Activated T-helper 1 cell treated with anti-CD3 and anti-CD28 coated beads, Interleukin-2, amount 50 U/mL, for 16 hours (primary cell): ENCODE results near the gene DNAJA3.
A peak's percentile ranks its signal among the peaks of the same experiment; 100 is the strongest.

Experiments
- DNase-seq, 2 donors: peaks; one replicate each; pipeline ENCODE4 v3.0.0-alpha.2; 2020; ENCODE audit warnings: low read depth in 1 of 2, low spot score in 1 of 2

The DNAJA3 gene

DNA sequence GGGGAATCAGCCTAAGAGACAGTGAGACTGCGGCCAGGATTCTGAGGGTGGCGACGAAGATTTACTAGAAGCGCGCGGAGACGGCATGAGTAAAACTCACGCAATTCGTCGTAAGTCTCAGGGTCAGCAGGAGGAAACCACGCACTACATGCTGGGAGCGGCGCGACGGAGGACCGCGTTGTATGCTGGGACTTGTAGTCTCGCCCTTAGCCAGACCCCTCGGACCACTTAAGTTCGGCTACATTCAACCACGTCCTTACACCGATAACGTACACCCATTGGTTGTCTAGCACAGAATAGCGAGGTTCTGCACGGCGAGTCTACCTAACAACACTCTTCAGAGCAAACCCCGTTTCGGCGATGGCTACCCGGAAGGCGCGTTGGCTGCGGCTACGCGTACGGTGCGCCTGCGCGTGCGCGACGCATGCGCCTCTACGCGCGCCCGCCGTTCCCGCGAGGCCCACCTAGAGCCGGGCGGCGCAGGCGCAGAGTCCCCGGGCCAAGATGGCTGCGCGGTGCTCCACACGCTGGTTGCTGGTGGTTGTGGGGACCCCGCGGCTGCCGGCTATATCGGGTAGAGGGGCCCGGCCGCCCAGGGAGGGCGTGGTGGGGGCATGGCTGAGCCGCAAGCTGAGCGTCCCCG lies at the start of gene DNAJA3:
Gene DNAJA3, plus strand, starts transcription at position 491 of the 643 bp plus-strand sequence. Its CDS starts 14 bp downstream, at position 505.
- peak; percentile 80 to 90 for DNase-seq

DNA sequence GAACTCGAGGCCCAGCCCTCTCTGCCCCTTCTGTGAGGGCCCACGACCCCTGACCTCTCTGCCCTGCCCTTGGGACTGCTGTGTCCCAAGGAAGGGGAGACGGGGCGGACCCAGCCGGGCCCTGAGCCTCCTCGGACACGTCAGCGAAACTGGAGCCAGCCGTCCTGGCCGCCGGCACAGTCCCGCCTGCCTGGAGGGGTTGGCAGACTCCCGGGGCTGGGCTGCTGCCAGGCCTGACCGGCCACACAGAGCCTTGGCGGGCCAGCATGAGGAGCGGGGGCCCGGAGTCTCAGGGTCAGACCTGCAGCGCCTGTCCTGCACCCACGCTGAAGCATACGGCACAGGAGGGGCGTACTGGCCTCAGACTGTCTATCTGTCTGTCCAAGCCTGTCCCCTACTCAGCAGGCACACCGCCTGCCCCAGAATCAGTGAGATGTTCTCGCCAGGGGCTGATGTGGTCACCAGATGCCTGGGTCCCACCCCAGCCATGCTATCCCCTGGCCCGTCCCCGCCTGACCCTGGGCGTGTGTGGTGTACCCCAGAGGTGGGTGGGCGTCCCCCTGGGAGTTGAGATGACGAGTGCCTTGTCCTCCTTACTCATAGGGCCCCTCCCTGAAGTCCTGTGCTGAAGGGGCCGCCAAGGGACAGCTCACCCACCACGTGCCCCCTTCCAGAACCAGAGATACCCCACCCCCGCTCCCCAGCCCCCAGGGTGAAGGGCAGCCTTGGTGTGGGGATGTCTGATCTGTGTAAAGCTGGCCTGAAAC lies 49.4 kb upstream of the DNAJA3 start:
- no peak for DNase-seq

DNA sequence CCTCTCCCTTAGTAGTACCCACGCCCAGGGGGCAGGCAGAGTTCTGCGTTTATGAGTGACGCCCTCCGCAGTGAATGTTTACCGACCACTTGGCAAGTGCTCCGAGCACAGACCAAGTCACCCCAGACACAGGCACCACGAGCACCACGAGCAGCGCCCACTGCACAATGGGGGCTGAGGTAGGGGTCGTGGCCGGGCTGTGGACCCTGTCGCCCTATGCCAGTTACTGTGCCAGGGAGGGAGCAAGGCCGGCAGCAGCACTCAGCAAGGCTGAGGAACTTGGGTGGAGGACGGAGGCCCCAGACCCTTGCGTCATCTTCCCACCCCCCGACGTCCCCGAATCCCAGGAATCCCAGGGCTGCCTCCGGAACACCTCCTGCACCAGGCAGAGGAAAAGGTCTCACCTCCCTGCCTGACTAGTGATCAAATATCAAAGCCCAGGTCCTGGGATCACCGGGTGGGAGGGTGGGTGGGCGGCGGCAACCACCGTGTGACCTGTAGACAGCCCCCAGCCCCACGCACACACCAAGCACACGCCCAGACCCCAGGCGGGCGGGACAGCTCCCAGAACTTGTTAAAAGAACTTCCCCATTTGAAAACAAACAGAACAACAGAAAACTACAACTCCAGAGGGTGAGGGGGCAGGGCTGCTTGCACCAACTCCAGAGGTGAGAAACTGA lies 48.6 kb upstream of the DNAJA3 start:
- no peak for DNase-seq

DNA sequence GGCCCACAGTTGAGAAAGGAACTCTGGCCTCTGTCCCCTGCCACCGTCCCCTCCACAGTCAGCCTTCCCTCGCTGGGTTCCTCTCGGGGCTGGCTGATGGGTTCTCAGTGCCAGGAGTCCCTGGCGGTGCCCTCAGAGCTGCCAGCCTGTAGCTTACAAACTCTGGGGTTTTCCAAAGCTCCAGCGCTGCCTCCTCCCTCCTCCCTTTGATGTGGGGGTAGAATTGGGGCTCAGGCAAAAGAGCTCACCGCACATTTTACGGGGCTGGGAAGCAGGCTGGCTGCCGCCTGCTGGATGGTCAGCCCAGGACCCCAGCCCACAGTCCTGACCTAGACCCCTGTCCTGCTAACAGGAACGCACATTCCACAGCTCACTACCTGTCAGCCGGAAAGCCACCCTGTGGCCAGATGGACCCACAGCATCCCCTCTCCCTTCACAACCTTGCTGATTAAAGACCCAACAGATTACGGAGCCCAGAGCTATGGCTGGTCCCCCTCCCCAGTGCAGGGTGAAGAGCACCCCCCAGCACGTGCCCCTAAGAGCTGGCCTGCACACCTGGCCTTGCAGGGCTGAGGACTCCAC lies 48.0 kb upstream of the DNAJA3 start:
- DNase-seq, result no peak

DNA sequence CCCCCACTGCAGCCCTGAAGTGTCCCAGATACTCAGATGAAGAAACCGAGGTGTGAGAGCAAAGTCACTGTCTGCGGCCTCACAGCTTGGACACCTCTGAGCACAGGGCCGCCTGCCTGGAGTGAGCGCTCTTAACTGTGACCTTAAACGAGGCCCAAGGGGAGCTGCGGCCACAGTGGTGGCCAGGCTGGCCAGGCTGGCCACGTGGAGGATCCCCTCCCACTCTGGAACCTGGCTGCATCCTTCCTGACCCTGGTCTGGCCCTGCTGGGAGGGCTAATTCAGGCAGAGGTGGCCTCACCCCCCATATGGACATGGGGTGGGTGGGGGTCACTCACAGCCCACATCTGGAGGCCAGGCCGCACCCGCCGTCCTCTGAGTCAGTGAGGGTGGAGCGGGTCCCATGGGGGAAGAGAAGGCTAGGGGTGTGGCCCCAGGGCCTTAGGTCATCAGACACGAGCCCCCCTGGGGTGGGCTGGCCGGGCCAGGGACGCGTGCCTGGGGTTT lies 47.5 kb upstream of the DNAJA3 start:
- DNase-seq, result no peak

DNA sequence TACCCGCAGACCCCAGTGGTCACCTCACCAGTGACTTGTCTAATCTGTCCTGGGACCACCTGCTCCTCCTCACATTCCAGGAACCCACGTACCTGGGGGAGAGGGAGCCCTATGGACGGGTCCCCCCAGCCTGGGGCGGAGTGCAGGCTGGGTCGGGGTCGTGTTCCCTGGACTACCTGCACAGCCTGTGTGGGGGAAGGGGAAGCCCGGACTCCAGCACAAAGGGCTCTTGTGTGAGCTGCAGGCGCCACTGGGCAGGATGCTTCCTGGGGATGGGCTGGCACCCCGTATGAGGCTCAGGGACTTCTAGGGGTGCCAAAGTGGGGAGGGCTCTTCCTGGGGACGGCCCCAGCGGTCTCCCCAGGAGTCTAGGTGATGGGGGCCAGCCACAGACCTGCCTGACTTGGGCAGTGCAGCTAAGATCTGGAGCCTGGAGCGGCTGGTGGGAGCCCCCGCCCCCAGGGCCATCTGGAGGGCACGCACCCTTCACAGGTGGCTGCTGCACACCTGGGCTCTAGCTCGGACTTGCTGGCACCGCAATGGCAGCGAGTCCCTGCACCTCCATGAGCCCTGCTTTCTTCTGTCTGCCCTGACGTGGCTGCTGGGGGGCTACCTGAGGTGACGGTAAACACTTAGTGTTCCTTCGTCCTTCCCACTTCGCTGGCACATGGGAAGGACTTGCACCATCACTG lies 46.5 kb upstream of the DNAJA3 start:
- DNase-seq, result no peak

DNA sequence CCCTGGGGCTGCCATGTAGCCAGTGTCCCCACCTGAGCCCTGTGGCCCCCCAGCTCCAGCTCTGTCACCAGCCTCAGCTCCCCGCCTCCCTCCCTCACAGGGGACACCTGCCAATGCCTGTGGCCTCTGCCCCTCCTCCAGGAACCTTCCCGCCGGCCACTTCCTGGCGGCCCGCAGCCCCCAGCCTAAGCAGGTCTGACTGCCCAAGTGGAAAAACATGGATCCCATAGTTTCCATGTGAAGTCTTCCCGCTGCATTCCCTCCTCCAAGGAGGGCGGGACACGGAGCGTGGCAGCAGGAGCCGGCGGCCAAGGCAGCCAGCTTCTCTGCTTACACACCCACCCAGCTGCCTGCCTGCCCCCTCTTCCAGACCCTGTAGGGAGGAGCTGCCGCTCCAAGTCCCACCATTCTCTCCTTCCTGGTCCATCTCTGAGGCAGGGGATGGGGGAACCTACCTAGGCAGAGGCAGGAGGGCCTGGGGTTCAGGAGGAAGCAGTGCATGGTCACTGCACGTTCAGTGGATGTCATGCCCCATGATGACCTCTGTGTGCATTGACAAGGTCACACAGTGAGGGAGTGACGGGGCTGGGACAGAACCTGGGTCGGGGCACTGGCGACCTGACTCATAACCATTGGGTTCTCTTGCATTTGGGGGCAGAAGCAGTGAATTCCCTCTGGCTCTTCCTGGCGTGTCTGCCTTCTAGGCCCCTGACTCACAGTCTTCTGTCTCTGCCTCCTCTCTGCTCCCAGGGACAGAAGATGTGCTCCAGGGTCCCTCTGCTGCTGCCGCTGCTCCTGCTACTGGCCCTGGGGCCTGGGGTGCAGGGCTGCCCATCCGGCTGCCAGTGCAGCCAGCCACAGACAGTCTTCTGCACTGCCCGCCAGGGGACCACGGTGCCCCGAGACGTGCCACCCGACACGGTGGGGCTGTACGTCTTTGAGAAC lies 45.3 kb upstream of the DNAJA3 start:
- DNase-seq, result no peak

DNA sequence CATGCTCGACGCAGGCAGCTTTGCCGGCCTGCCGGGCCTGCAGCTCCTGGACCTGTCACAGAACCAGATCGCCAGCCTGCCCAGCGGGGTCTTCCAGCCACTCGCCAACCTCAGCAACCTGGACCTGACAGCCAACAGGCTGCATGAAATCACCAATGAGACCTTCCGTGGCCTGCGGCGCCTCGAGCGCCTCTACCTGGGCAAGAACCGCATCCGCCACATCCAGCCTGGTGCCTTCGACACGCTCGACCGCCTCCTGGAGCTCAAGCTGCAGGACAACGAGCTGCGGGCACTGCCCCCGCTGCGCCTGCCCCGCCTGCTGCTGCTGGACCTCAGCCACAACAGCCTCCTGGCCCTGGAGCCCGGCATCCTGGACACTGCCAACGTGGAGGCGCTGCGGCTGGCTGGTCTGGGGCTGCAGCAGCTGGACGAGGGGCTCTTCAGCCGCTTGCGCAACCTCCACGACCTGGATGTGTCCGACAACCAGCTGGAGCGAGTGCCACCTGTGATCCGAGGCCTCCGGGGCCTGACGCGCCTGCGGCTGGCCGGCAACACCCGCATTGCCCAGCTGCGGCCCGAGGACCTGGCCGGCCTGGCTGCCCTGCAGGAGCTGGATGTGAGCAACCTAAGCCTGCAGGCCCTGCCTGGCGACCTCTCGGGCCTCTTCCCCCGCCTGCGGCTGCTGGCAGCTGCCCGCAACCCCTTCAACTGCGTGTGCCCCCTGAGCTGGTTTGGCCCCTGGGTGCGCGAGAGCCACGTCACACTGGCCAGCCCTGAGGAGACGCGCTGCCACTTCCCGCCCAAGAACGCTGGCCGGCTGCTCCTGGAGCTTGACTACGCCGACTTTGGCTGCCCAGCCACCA lies 44.4 kb upstream of the DNAJA3 start:
- DNase-seq, result no peak

DNA sequence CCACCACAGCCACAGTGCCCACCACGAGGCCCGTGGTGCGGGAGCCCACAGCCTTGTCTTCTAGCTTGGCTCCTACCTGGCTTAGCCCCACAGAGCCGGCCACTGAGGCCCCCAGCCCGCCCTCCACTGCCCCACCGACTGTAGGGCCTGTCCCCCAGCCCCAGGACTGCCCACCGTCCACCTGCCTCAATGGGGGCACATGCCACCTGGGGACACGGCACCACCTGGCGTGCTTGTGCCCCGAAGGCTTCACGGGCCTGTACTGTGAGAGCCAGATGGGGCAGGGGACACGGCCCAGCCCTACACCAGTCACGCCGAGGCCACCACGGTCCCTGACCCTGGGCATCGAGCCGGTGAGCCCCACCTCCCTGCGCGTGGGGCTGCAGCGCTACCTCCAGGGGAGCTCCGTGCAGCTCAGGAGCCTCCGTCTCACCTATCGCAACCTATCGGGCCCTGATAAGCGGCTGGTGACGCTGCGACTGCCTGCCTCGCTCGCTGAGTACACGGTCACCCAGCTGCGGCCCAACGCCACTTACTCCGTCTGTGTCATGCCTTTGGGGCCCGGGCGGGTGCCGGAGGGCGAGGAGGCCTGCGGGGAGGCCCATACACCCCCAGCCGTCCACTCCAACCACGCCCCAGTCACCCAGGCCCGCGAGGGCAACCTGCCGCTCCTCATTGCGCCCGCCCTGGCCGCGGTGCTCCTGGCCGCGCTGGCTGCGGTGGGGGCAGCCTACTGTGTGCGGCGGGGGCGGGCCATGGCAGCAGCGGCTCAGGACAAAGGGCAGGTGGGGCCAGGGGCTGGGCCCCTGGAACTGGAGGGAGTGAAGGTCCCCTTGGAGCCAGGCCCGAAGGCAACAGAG lies 43.5 kb upstream of the DNAJA3 start:
- no peak for DNase-seq

DNA sequence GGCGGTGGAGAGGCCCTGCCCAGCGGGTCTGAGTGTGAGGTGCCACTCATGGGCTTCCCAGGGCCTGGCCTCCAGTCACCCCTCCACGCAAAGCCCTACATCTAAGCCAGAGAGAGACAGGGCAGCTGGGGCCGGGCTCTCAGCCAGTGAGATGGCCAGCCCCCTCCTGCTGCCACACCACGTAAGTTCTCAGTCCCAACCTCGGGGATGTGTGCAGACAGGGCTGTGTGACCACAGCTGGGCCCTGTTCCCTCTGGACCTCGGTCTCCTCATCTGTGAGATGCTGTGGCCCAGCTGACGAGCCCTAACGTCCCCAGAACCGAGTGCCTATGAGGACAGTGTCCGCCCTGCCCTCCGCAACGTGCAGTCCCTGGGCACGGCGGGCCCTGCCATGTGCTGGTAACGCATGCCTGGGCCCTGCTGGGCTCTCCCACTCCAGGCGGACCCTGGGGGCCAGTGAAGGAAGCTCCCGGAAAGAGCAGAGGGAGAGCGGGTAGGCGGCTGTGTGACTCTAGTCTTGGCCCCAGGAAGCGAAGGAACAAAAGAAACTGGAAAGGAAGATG lies 42.8 kb upstream of the DNAJA3 start:
- no peak for DNase-seq

DNA sequence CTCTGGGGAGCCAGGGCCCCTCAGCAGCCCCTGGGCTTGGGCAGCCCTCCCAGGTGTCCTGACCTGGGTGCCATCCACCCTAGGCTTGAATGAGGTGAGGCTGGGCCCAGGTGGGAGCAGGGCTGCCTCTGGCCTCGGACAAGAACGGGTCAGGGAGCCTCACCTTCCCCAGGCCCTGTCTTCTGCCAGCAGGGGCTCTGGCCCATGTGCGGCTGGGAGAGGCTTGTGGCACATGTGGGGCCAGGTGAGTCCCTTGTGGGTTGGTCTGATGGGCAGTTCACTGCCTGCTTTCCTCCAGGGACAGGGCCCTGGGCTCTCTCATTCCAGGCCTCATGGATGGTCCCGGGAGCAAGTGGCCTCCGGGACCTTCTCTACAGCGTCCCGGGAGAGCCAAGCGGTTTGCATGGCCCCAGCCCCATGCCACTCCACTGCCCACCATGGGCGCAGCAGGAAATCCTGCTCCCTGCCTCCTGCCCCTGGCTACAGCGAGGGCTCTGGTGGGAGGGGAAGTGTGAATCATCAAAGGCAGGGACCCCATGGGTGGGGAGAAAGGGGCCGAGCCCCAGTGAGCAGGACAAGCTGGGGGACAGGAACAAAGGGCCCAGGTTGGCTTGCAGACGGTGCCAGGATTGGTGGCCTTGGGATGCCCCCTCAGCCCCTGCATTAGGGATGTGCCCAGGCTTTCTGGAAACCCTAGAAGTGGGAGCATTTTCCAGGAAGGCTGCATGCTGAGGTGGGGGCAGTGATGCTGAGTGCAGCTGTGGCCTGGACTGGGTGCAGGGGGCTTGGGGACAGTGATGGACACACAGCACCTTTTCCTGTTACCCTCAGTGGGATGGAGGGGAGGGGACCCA lies 41.9 kb upstream of the DNAJA3 start:
- DNase-seq, result no peak

DNA sequence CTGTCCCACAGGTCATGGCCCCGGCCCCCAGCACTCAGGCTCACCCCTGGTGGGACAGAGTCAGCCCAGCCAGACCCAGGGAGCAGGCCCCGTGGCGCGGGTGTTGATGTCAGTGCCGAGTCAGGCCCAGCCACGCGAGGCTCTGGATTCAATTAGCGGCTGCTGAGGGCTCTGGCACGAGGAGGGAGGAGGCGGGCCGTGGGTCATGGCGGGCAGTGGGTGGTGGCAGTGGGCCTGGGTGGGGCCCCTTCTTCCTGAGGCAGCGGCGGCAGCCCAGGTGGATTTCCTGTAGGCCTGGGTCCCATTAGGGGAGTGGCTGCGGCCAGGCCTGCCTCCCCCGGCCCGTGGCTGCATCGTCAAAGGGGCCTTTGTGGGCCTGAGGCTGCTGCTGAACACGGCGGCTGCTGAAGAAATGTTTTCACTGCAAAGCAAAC lies 41.1 kb upstream of the DNAJA3 start:
- no peak for DNase-seq

DNA sequence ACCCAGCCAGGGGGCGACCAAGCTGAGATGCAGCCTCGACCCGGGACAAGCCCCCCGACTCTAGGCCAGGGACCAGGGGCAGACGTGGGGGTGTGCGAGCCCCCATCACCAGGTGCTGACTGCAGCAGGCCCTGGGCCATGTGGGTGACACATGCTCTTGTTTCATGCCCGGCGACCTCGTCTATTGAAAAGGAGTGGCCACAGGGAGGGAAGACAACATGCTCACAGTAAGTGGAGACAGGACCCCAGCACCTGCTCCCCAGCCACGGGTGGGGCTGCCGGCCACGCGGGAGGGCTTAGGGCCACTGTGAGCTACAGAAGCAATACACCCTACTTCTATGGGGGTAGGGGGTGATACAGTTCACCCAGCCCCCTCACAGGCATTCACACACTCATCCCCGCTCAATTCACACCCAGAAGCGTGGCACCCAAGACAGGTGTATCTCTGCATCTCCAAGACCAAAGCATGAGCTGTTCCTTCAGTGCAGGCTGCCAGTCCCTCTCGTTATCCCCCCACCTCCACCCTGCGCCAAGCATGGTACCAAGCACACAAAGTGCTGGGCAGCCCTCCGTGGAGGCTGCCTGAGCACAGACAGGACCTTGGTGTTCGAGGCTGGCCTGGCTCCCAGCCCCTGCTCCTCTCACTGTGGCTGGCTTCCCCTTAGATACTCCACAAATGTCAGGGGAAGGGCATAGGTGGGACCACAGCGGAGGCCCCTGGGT lies 40.4 kb upstream of the DNAJA3 start:
- no peak for DNase-seq

DNA sequence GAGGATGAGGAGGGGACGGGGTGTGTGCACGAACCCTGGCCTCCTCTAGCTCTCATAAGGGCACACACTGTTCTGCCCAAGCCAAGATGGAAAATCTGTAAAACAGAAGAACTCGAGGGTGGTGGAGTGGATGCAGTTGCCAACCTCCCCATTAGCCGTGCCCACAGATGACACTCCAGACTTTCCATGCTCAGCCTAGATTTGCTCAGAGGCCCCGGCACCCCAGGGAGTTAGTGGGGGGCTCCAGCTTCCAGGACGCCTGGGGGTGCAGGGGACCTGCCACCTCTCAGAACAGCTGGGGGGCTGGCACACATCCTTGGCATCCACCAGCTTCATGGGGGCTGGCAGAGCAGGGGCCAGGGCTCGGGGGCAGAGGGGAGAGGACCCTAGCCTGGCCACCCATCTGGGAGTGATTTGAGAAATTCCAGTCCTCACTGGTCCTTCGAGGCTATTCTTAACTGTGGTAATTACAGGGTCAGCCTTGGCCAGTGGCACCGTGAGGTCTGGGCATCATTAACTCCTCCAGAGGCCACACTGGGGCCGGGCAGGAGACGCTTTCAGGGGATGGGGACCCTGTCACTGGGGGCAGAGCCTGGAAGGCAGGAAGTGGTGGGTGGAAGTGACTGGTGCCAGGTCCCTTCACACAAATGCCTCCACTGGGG lies 39.7 kb upstream of the DNAJA3 start:
- DNase-seq, result no peak

DNA sequence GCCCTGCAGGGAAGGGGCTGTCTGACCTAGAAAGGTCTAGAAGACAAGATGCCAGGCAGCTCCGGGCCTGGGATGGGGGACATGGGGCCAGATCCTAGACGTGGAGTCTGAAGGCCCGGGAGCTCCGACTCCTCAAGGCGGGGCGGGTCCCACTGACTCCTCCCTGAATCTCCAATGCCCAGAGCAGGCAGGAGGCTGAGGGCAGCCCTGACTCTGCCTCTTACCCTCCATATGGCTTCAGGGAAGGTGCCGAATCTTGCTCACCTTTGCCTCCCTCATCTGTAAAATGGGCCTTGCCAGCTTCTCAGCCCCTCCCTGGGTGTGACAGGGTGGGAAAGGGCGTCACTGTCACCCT lies 39.2 kb upstream of the DNAJA3 start:
- DNase-seq, result no peak
